CD4-positive, alpha-beta memory T cell (primary cell): ENCODE data around the gene SLCO3A1. TPM values are rescaled to one million over a fixed set of nuclear protein-coding genes. Genes with fewer than 3 reads are reported as not detected.

ENCODE experiments used
- CTCF ChIA-PET: fragments of 350-600 bp; sonication (Branson Sonifier 250); formaldehyde crosslinking; loops from one replicate; lab custom pipeline; 2021; ENCODE audit warnings: inconsistent platforms; ENCODE audit not compliant: partially characterized antibody; lab: Charles Lee
- POLR2A ChIA-PET: fragments of 350-600 bp; sonication (Branson Sonifier 250); formaldehyde crosslinking; loops from one replicate; lab custom pipeline; 2021; ENCODE audit not compliant: partially characterized antibody; lab: Charles Lee
- DNase-seq, 5 donors: peaks; one replicate each; pipeline versions ENCODE4 v3.0.0 to v3.0.0-alpha.2; 2020 to 2022; ENCODE audit warnings: mixed read lengths in 1 of 5
- H3K27ac ChIP-seq: one replicate; pipeline ENCODE4 v1.7.0; 2013; ENCODE audit warnings: low read depth, low read length
- H3K27me3 ChIP-seq: 2 replicates; pipeline ENCODE4 v1.7.0; 2013; ENCODE audit warnings: mild to moderate bottlenecking, low read length, moderate library complexity; ENCODE audit not compliant: insufficient read depth
- H3K36me3 ChIP-seq: 2 replicates; pipeline ENCODE4 v1.7.0; 2013; ENCODE audit warnings: mild to moderate bottlenecking, low read length, moderate library complexity; ENCODE audit not compliant: insufficient read depth
- H3K4me1 ChIP-seq: 2 replicates; pipeline ENCODE4 v1.7.0; 2013; ENCODE audit warnings: mild to moderate bottlenecking, low read length, moderate library complexity; ENCODE audit not compliant: insufficient read depth
- H3K4me3 ChIP-seq, 2 donors: one replicate each; pipeline ENCODE4 v1.7.0; 2013; ENCODE audit warnings: low read length in 2 of 2, mild to moderate bottlenecking in 1 of 2
- H3K9me3 ChIP-seq, 2 donors: one replicate each; pipeline ENCODE4 v1.7.0; 2013; ENCODE audit warnings: low read length in 2 of 2, control low read depth in 1 of 2; ENCODE audit not compliant: control insufficient read depth in 1 of 2
- H3K27ac Mint-ChIP-seq, 7 donors: one replicate each; pipeline ENCODE4 v1.8.0; 2020 to 2021; ENCODE audit warnings: mixed read lengths in 7 of 7, mild to moderate bottlenecking in 6 of 7, inconsistent platforms in 3 of 7, moderate library complexity in 3 of 7
- H3K27me3 Mint-ChIP-seq, 2 donors: one replicate each; pipeline ENCODE4 v1.8.0; 2020 to 2021; ENCODE audit warnings: mixed read lengths in 2 of 2
- H3K36me3 Mint-ChIP-seq, 2 donors: one replicate each; pipeline ENCODE4 v1.8.0; 2020 to 2021; ENCODE audit warnings: mixed read lengths in 2 of 2, inconsistent platforms in 1 of 2, mild to moderate bottlenecking in 1 of 2
- H3K4me1 Mint-ChIP-seq, 4 donors: one replicate each; pipeline ENCODE4 v1.8.0; 2020 to 2021; ENCODE audit warnings: mixed read lengths in 4 of 4, mild to moderate bottlenecking in 1 of 4
- H3K4me3 Mint-ChIP-seq, 8 donors: one replicate each; pipeline ENCODE4 v1.8.0; 2020 to 2021; ENCODE audit warnings: mixed read lengths in 8 of 8, mild to moderate bottlenecking in 7 of 8, moderate library complexity in 6 of 8, inconsistent platforms in 3 of 8
- H3K9me3 Mint-ChIP-seq, 8 donors: one replicate each; pipeline ENCODE4 v1.8.0; 2020 to 2021; ENCODE audit warnings: mixed read lengths in 8 of 8, mild to moderate bottlenecking in 5 of 8, inconsistent platforms in 3 of 8, moderate library complexity in 1 of 8
- intact Hi-C: fragments of 100-400 bp; cut with micrococcal nuclease; formaldehyde crosslinking; loops from one replicate; pipeline ENCODE4 v1.15.1; 2023
- polyA plus RNA-seq, 2 donors: library from polyadenylated mRNA; unstranded; fragments of 300-500 nt; fragmentation: Illumina TruSeq; gene quantifications; one replicate each; pipeline ENCODE4 v1.2.3, GENCODE V29; 2021
- total RNA-seq, 2 experiments: library from RNA; stranded (reverse); gene quantifications; one replicate each; pipeline ENCODE4 v1.2.3, GENCODE V29; 2021

The SLCO3A1 gene
- total and polyA plus RNA-seq, 4 experiments from 2014 or later: 30.9 to 61.3 (median 31.9) TPM

DNA sequence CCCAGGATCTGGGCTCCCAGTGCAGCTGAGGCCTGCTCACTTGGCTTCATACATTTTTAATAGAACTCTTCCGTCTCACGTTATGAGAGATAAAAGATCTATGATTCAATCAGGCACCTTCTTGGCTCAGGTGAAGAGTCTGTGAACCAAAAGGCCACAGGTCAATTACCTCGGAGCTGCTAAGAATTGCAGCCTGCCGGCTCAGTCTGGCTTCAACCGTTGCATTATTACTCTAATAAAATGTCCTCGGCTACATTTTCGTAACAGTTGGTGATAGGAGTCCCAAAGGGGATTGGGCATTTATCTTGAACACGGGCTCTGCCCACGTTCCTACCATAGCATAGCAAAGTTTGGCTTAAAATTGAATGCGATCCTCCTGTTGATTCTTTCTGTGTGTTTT is 176.3 kb downstream of the SLCO3A1 start:
- intact Hi-C loops: no loop called here
- peaks cover 6 to 7% of the 10 kb centered on the region in 2 donors for H3K36me3 Mint-ChIP-seq
- H3K27me3 Mint-ChIP-seq: no peaks in the 10 kb centered on the region
- no peak overlapping the region for H3K27ac ChIP-seq
- peaks cover 40 to 61% (median 48%) of the 10 kb centered on the region in 4 donors for H3K4me1 Mint-ChIP-seq
- H3K27ac Mint-ChIP-seq: no peak overlapping the region
- no peak overlapping the region for H3K4me3 Mint-ChIP-seq
- H3K27me3 ChIP-seq: no peaks in the 10 kb centered on the region
- DNase-seq: no peak
- CTCF ChIA-PET: no interaction called here
- H3K4me1 ChIP-seq: peaks cover 9% of the 10 kb centered on the region
- no peaks in the 10 kb centered on the region for H3K9me3 ChIP-seq
- no peak overlapping the region for H3K4me3 ChIP-seq
- POLR2A ChIA-PET: no interaction called here
- no peaks in the 10 kb centered on the region for H3K9me3 Mint-ChIP-seq
- no peaks in the 10 kb centered on the region for H3K36me3 ChIP-seq

DNA sequence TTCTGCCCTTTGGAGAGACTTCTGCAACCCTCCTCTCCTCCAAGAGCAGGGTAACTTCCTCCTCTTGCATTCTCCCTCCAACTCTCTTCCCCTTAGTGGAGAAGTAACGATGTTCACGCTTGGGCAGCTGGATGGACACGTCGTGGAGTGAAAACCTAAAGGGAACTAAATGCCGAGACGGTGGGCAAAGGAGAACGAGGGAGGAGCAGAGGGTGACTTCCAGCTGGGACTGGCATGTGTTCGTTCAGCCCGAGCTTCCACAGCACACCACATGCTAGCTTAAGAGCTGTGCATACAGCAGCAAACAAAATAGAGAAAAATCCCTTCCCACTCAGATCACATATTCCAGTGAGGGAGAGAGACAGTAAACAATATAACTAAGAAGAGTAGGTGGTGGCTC is 179.8 kb downstream of the SLCO3A1 start:
- POLR2A ChIA-PET: interaction anchor here (1.4 kb wide), 1 partner anchor 13 kb away, joined by 3 read pairs; no protein-coding TSS in a partner anchor
- no peaks in the 10 kb centered on the region for H3K9me3 ChIP-seq
- no peaks in the 10 kb centered on the region for H3K27me3 Mint-ChIP-seq
- H3K9me3 Mint-ChIP-seq: peaks cover 0 to 5% (median 0%) of the 10 kb centered on the region in 8 donors
- CTCF ChIA-PET: no interaction called here
- H3K4me1 Mint-ChIP-seq: peaks cover 31 to 60% (median 41%) of the 10 kb centered on the region in 4 donors
- no peak overlapping the region for H3K4me3 ChIP-seq
- no peaks in the 10 kb centered on the region for H3K27me3 ChIP-seq
- H3K4me3 Mint-ChIP-seq: no peak overlapping the region
- peaks cover 9% of the 10 kb centered on the region for H3K4me1 ChIP-seq
- peak overlapping the region in 2 of 7 donors; percentile 17 to 20 for H3K27ac Mint-ChIP-seq
- peaks cover 0 to 10% of the 10 kb centered on the region in 2 donors for H3K36me3 Mint-ChIP-seq
- no peak overlapping the region for H3K27ac ChIP-seq
- DNase-seq: no peak
- no peaks in the 10 kb centered on the region for H3K36me3 ChIP-seq
- intact Hi-C loops: no loop called here

- no peak overlapping the region for H3K27ac ChIP-seq
- no peak overlapping the region for H3K4me3 ChIP-seq
- ChIA-PET POLR2A (interaction anchor here (1.4 kb wide), 1 partner anchor 12 kb away, joined by 3 read pairs; no protein-coding TSS in a partner anchor), CTCF (no interaction called here)
- H3K4me1 ChIP-seq: peaks cover 9% of the 10 kb centered on the region
- no peak for DNase-seq
- no peaks in the 10 kb centered on the region for H3K36me3 ChIP-seq
- Mint-ChIP-seq H3K27ac (peak overlapping the region in 2 of 7 donors; percentile 17 to 69), H3K4me1 (peaks cover 31 to 62% (median 40%) of the 10 kb centered on the region in 4 donors), H3K36me3 (peaks cover 0 to 11% of the 10 kb centered on the region in 2 donors), H3K9me3 (peaks cover 0 to 6% (median 0%) of the 10 kb centered on the region in 8 donors), H3K4me3 (no peak overlapping the region), H3K27me3 (no peaks in the 10 kb centered on the region)
- H3K9me3 ChIP-seq: no peaks in the 10 kb centered on the region
- intact Hi-C loops: no loop called here
- no peaks in the 10 kb centered on the region for H3K27me3 ChIP-seq
These were observed 180.2 kb downstream of the SLCO3A1 start for GRCh38 chr15:92033723-92034122.

- ChIA-PET POLR2A (no interaction called here), CTCF (no interaction called here)
- H3K36me3 Mint-ChIP-seq: peaks cover 0 to 11% of the 10 kb centered on the region in 2 donors
- H3K27me3 Mint-ChIP-seq: no peaks in the 10 kb centered on the region
- no peak for DNase-seq
- peaks cover 9% of the 10 kb centered on the region for H3K4me1 ChIP-seq
- peak overlapping the region in 3 of 7 donors; percentile 22 to 69 (median 53) for H3K27ac Mint-ChIP-seq
- intact Hi-C loops: no loop called here
- H3K27me3 ChIP-seq: no peaks in the 10 kb centered on the region
- H3K9me3 ChIP-seq: no peaks in the 10 kb centered on the region
- peaks cover 31 to 67% (median 41%) of the 10 kb centered on the region in 4 donors for H3K4me1 Mint-ChIP-seq
- no peak overlapping the region for H3K27ac ChIP-seq
- H3K4me3 ChIP-seq: no peak overlapping the region
- peak overlapping the region in 1 of 8 donors; percentile 32 for H3K4me3 Mint-ChIP-seq
- H3K9me3 Mint-ChIP-seq: peaks cover 0 to 8% (median 1%) of the 10 kb centered on the region in 8 donors
- H3K36me3 ChIP-seq: no peaks in the 10 kb centered on the region
These were observed 180.7 kb downstream of the SLCO3A1 start for GRCh38 chr15:92034227-92034626.

DNA sequence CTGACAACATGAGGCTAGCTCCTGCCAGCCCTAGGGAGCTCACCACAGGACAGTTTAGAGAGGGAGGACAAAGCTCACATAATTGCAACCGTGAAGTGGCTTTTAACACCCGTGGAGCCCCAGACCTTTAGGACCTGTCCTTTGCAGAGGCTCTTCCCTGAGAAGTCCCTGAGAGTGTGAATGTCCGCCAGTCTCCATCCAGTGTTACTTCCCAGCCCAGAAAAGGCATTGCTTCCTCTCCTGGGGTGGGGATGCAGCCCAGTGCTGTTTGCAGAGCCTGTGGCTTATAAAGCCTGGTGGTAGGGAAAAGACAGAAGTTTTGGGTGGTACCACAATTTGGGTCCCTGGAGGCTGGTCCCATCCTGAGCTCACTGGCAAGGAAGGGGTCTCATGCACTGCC is 182.0 kb downstream of the SLCO3A1 start:
- H3K4me3 Mint-ChIP-seq: no peak overlapping the region
- Histone ChIP-seq H3K36me3 (no peaks in the 10 kb centered on the region), H3K27me3 (no peaks in the 10 kb centered on the region), H3K4me3 (no peak overlapping the region), H3K9me3 (no peaks in the 10 kb centered on the region), H3K4me1 (peaks cover 9% of the 10 kb centered on the region), H3K27ac (no peak overlapping the region)
- H3K27me3 Mint-ChIP-seq: no peaks in the 10 kb centered on the region
- no peak for DNase-seq
- no peak overlapping the region for H3K27ac Mint-ChIP-seq
- CTCF ChIA-PET: no interaction called here
- peaks cover 31 to 69% (median 38%) of the 10 kb centered on the region in 4 donors for H3K4me1 Mint-ChIP-seq
- POLR2A ChIA-PET: no interaction called here
- peaks cover 0 to 11% of the 10 kb centered on the region in 2 donors for H3K36me3 Mint-ChIP-seq
- intact Hi-C loops: no loop called here
- H3K9me3 Mint-ChIP-seq: peaks cover 0 to 10% (median 2%) of the 10 kb centered on the region in 8 donors

DNA sequence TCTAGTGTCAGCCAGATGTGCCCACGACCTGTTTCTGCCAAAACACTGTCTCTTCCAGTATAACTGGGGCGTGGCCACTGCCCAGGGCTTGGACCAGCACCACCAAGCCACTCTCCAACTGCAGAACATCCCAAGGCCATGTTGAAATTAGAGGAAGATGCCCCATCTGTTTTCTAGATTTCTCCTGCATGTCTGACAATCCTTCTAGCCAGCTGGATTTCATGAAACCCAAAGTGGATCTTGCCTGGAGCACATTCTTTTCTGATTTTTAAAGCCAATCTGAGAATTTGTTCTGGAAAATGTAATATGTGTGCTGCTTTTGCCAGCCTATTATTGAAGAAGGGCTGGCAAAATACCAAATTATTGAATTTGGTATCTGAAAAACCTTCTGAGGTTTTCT is 182.5 kb downstream of the SLCO3A1 start:
- Histone ChIP-seq H3K4me1 (peaks cover 9% of the 10 kb centered on the region), H3K27ac (no peak overlapping the region), H3K36me3 (no peaks in the 10 kb centered on the region), H3K4me3 (no peak overlapping the region), H3K27me3 (no peaks in the 10 kb centered on the region), H3K9me3 (no peaks in the 10 kb centered on the region)
- DNase-seq: no peak
- Mint-ChIP-seq H3K27me3 (no peaks in the 10 kb centered on the region), H3K36me3 (peaks cover 0 to 11% of the 10 kb centered on the region in 2 donors), H3K4me3 (no peak overlapping the region), H3K27ac (peak overlapping the region in 1 of 7 donors; percentile 45), H3K9me3 (peaks cover 0 to 10% (median 2%) of the 10 kb centered on the region in 8 donors), H3K4me1 (peaks cover 34 to 69% (median 39%) of the 10 kb centered on the region in 4 donors)
- CTCF ChIA-PET: no interaction called here
- intact Hi-C loops: no loop called here
- POLR2A ChIA-PET: no interaction called here

DNA sequence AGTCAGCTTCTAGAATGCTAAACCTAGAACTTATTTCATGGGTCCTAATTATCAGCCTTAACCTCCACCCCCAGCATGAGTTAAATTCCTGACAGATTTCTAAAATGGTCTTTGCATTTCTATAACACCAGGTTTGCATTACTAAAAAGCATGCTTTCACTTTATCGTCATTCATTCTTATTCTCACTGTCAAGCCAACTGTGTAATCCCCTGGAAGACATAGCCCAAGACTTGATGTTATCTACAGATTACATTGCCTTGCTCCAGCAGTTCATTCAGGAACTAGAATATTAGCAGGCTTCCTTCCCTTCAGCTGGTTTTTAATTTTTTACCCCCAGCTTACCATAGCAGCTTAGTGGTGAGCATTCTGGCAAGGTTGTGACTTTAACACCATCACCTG is 184.0 kb downstream of the SLCO3A1 start:
- no peak for DNase-seq
- Mint-ChIP-seq H3K36me3 (peaks cover 0 to 11% of the 10 kb centered on the region in 2 donors), H3K27me3 (no peaks in the 10 kb centered on the region), H3K4me1 (peaks cover 32 to 69% (median 40%) of the 10 kb centered on the region in 4 donors), H3K4me3 (no peak overlapping the region), H3K9me3 (peaks cover 0 to 10% (median 2%) of the 10 kb centered on the region in 8 donors), H3K27ac (peak overlapping the region in 1 of 7 donors; percentile 19)
- Histone ChIP-seq H3K9me3 (no peaks in the 10 kb centered on the region), H3K27ac (no peak overlapping the region), H3K4me1 (peaks cover 12% of the 10 kb centered on the region), H3K27me3 (no peaks in the 10 kb centered on the region), H3K36me3 (no peaks in the 10 kb centered on the region), H3K4me3 (no peak overlapping the region)
- CTCF ChIA-PET: interaction anchor here (1.1 kb wide), 1 partner anchor 23 kb away, joined by 3 read pairs; no protein-coding TSS in a partner anchor
- POLR2A ChIA-PET: no interaction called here
- intact Hi-C loops: no loop called here
